SK-N-SH (cell line): Measurements from ENCODE around the gene RIN2. TPM values are rescaled to one million over a fixed set of nuclear protein-coding genes. Genes with fewer than 3 reads are reported as not detected.

Experiments
- CTCF ChIA-PET: fragments of 300-600, 350-600 bp; formaldehyde crosslinking; extraction: SDS; loops from one replicate; lab custom pipeline; 2021; lab: Yijun Ruan, JAX
- POLR2A ChIA-PET: fragments of 350-600 bp; sonication (Branson Sonifier 250); formaldehyde crosslinking; extraction: SDS; loops from one replicate; lab custom pipeline; 2020; ENCODE audit warnings: antibody characterized with exemption, inconsistent platforms; lab: Yijun Ruan, JAX
- DNase-seq: peaks from one replicate; pipeline ENCODE4 v3.0.0; 2012
- H2AFZ ChIP-seq: fragments of 200-600 bp; sonication (generic); 2 replicates; pipeline ENCODE4 v1.8.1; 2016; ENCODE audit warnings: antibody characterized with exemption, mild to moderate bottlenecking, low read depth
- H3F3A ChIP-seq: fragments of 200-600 bp; sonication (generic); replicated peaks from 2 replicates; pipeline ENCODE3; 2016; ENCODE audit warnings: antibody characterized with exemption, mild to moderate bottlenecking; ENCODE audit not compliant: insufficient read depth
- H3K27ac ChIP-seq, 2 experiments: fragments of 200-500 bp in 1 of 2; fragments of 200-600 bp in 1 of 2; sonication (Bioruptor generic) in 1 of 2; sonication (generic), shearing (Covaris generic) in 1 of 2; 2 replicates each; pipeline versions ENCODE4 v1.5.1 to v1.6.1; 2014 to 2016; ENCODE audit warnings: low read depth in 2 of 2, inconsistent platforms in 1 of 2, low read length in 1 of 2, mild to moderate bottlenecking in 1 of 2, mixed read lengths in 1 of 2
- H3K27me3 ChIP-seq: fragments of 200-600 bp; sonication (generic), shearing (Covaris generic); 2 replicates; pipeline ENCODE4 v1.6.1; 2016; ENCODE audit warnings: mixed run types; ENCODE audit not compliant: insufficient read depth
- H3K36me3 ChIP-seq, 2 experiments: fragments of 200-500 bp in 1 of 2; fragments of 200-600 bp in 1 of 2; sonication (Bioruptor generic) in 1 of 2; sonication (generic) in 1 of 2; replicated peaks in 1 of 2; 2 replicates each; pipeline versions ENCODE3 to v1.5.1; 2014 to 2016; ENCODE audit warnings: low read length in 1 of 2, mild to moderate bottlenecking in 1 of 2; ENCODE audit not compliant: insufficient read depth in 2 of 2, control insufficient read depth in 1 of 2
- H3K4me1 ChIP-seq, 2 experiments: fragments of 200-500 bp in 1 of 2; fragments of 200-600 bp in 1 of 2; sonication (Bioruptor generic) in 1 of 2; sonication (generic), shearing (Covaris generic) in 1 of 2; 2 replicates each; pipeline versions ENCODE4 v1.5.1 to v1.6.1; 2014 to 2016; ENCODE audit warnings: low read depth in 1 of 2, low read length in 1 of 2, mixed run types in 1 of 2; ENCODE audit not compliant: insufficient read depth in 2 of 2, control insufficient read depth in 1 of 2
- H3K4me2 ChIP-seq: fragments of 200-600 bp; sonication (generic), shearing (Covaris generic); 2 replicates; pipeline ENCODE4 v1.6.1; 2017; ENCODE audit warnings: mixed run types
- H3K4me3 ChIP-seq, 2 experiments: fragments of 200-500 bp in 1 of 2; fragments of 200-600 bp in 1 of 2; sonication (Bioruptor generic) in 1 of 2; sonication (generic), shearing (Covaris generic) in 1 of 2; 2 replicates each; pipeline versions ENCODE4 v1.5.1 to v1.8.1; 2014 to 2016; ENCODE audit warnings: low read depth in 2 of 2, inconsistent platforms in 1 of 2, low read length in 1 of 2, mild to moderate bottlenecking in 1 of 2, mixed read lengths in 1 of 2, moderate library complexity in 1 of 2
- H3K79me2 ChIP-seq: fragments of 200-600 bp; sonication (generic); 2 replicates; pipeline ENCODE4 v1.8.1; 2017; ENCODE audit warnings: mild to moderate bottlenecking; ENCODE audit not compliant: insufficient read depth
- H3K9ac ChIP-seq: fragments of 200-600 bp; sonication (generic); 2 replicates; pipeline ENCODE4 v1.6.1; 2017; ENCODE audit warnings: mixed run types
- H3K9me2 ChIP-seq: fragments of 200-600 bp; sonication (generic); 2 replicates; pipeline ENCODE4 v1.6.1; 2017; ENCODE audit warnings: mixed run types
- H3K9me3 ChIP-seq: fragments of 200-600 bp; sonication (generic); 2 replicates; pipeline ENCODE4 v1.6.1; 2017; ENCODE audit warnings: mixed run types, mild to moderate bottlenecking, moderate library complexity
- H4K20me1 ChIP-seq: fragments of 200-600 bp; sonication (generic); 2 replicates; pipeline ENCODE4 v1.6.1; 2017; ENCODE audit warnings: mild to moderate bottlenecking, mixed run types; ENCODE audit not compliant: insufficient read depth
- CTCF ChIP-seq: fragments of 200-600 bp; sonication (generic); IDR thresholded peaks from 2 replicates; pipeline ENCODE4 v1.6.1; 2017; ENCODE audit warnings: antibody characterized with exemption, mild to moderate bottlenecking, moderate library complexity
- EZH2phosphoT487 ChIP-seq: fragments of 200-600 bp; sonication (generic); IDR thresholded peaks from 2 replicates; pipeline ENCODE4 v1.6.1; 2017; ENCODE audit warnings: low read depth, mixed run types, mild to moderate bottlenecking, antibody characterized with exemption, moderate library complexity, borderline replicate concordance
- FOXM1 ChIP-seq: IDR thresholded peaks from 2 replicates; pipeline ENCODE4 v1.4.0; 2012; ENCODE audit warnings: low read depth, mild to moderate bottlenecking
- GATA2 ChIP-seq: sonication (generic); formaldehyde crosslinking; IDR thresholded peaks from 2 replicates; pipeline ENCODE4 v1.5.0; 2020; ENCODE audit warnings: mild to moderate bottlenecking, missing genetic modification reagents
- JUND ChIP-seq: IDR thresholded peaks from 2 replicates; pipeline ENCODE4 v1.4.0; 2012
- MAX ChIP-seq: IDR thresholded peaks from 2 replicates; pipeline ENCODE4 v1.4.0; 2012; ENCODE audit warnings: low read depth
- MEF2A ChIP-seq: IDR thresholded peaks from 2 replicates; pipeline ENCODE4 v1.4.0; 2012; ENCODE audit warnings: low read depth, borderline replicate concordance
- NFIC ChIP-seq: IDR thresholded peaks from 2 replicates; pipeline ENCODE4 v1.4.0; 2012; ENCODE audit warnings: borderline replicate concordance
- NRF1 ChIP-seq: IDR thresholded peaks from 2 replicates; pipeline ENCODE4 v1.6.1; 2012; ENCODE audit warnings: low read depth, mild to moderate bottlenecking, low read length
- PBX3 ChIP-seq: IDR thresholded peaks from 2 replicates; pipeline ENCODE4; 2012
- POLR2AphosphoS5 ChIP-seq: IDR thresholded peaks from 2 replicates; pipeline ENCODE4 v1.6.1; 2012; ENCODE audit warnings: low read depth, low read length
- SIN3A ChIP-seq: IDR thresholded peaks from 2 replicates; pipeline ENCODE4 v1.6.1; 2012; ENCODE audit warnings: low read depth, mild to moderate bottlenecking, low read length, moderate library complexity, borderline replicate concordance
- SMC3 ChIP-seq: IDR thresholded peaks from 2 replicates; pipeline ENCODE4 v1.6.1; 2012; ENCODE audit warnings: low read depth, low read length, improper control_type of control experiment
- TAF1 ChIP-seq: IDR thresholded peaks from 2 replicates; pipeline ENCODE4 v1.6.1; 2012; ENCODE audit warnings: low read depth, mild to moderate bottlenecking, low read length, moderate library complexity, borderline replicate concordance
- TCF12 ChIP-seq: IDR thresholded peaks from 2 replicates; pipeline ENCODE4 v1.4.0; 2012
- USF1 ChIP-seq: IDR thresholded peaks from 2 replicates; pipeline ENCODE4 v1.4.0; 2012; ENCODE audit warnings: low read depth, borderline replicate concordance
- YY1 ChIP-seq: IDR thresholded peaks from 2 replicates; pipeline ENCODE4 v1.4.0; 2012; ENCODE audit warnings: low read depth, mild to moderate bottlenecking
- ZBTB33 ChIP-seq: IDR thresholded peaks from 2 replicates; pipeline ENCODE4 v1.4.0; 2012; ENCODE audit warnings: low read depth, borderline replicate concordance
- WGBS: methylation state at CpG from one replicate; pipeline ENCODE4 v1.1.6; 2017; ENCODE audit warnings: low lambda C conversion rate; 5-methylcytosine and 5-hydroxymethylcytosine counted together
- polyA plus RNA-seq, 3 experiments: library from polyadenylated mRNA; depleted of rRNA; stranded (reverse); fragments of >200 nt; gene quantifications; 2 replicates each; pipeline ENCODE4 v1.2.3, GENCODE V29; 2012

The RIN2 gene
- polyA plus RNA-seq, 1 of the 3 experiments (the other 2 are of a cell fraction), result 6.8 TPM

- peaks cover 9% of the 10 kb centered on the region; the same call in 1 of the 2 replicates for H4K20me1 ChIP-seq
- ChIA-PET CTCF (interaction anchor here (0.7 to 0.8 kb wide), 2 partner anchors 15 to 21 kb away, joined by 3 read pairs; no protein-coding TSS in a partner anchor), POLR2A (no interaction called here)
- no peak overlapping the region for H3K4me2 ChIP-seq
- peaks cover 14% of the 10 kb centered on the region; the same call in 1 of the 2 replicates for H3K79me2 ChIP-seq
- no peak overlapping the region for H3K4me3 ChIP-seq
- H3K27ac ChIP-seq, result no peak overlapping the region
- peaks cover 9 to 17% of the 10 kb centered on the region in 2 experiments for H3K4me1 ChIP-seq
- H3K9me3 ChIP-seq, result no peaks in the 10 kb centered on the region
- no peaks in the 10 kb centered on the region for H3F3A ChIP-seq
- H3K9me2 ChIP-seq, result no peaks in the 10 kb centered on the region
- no peak overlapping the region for H2AFZ ChIP-seq
- TF ChIP-seq SMC3 (no peak), PBX3 (no peak), NRF1 (no peak), MAX (no peak), YY1 (no peak), SIN3A (no peak), TAF1 (no peak), POLR2AphosphoS5 (no peak), USF1 (no peak), GATA2 (CRISPR knock-in tag) (no peak), TCF12 (no peak), CTCF (no peak), EZH2phosphoT487 (no peak)
- peaks cover 0 to 2% of the 10 kb centered on the region in 2 experiments for H3K36me3 ChIP-seq
- no peak overlapping the region for H3K9ac ChIP-seq
- DNase-seq, result no peak
- no peaks in the 10 kb centered on the region for H3K27me3 ChIP-seq
These were observed 3.3 kb downstream of the RIN2 start for GRCh38 chr20:19761326-19761725.

- H3F3A ChIP-seq, result no peaks in the 10 kb centered on the region
- H3K27me3 ChIP-seq, result no peaks in the 10 kb centered on the region
- H4K20me1 ChIP-seq, result peaks cover 9% of the 10 kb centered on the region; the same call in 1 of the 2 replicates
- DNase-seq, result no peak
- H3K36me3 ChIP-seq, result peaks cover 0 to 2% of the 10 kb centered on the region in 2 experiments
- H3K27ac ChIP-seq, result no peak overlapping the region
- no peaks in the 10 kb centered on the region for H3K9me2 ChIP-seq
- no peak overlapping the region for H3K4me3 ChIP-seq
- H3K9ac ChIP-seq, result no peak overlapping the region
- peaks cover 6 to 15% of the 10 kb centered on the region in 2 experiments for H3K4me1 ChIP-seq
- H2AFZ ChIP-seq, result no peak overlapping the region
- no peak overlapping the region for H3K4me2 ChIP-seq
- ChIA-PET POLR2A (no interaction called here), CTCF (interaction anchor here (0.7 to 0.8 kb wide), 2 partner anchors 14 to 21 kb away, joined by 3 read pairs; no protein-coding TSS in a partner anchor)
- peaks cover 14% of the 10 kb centered on the region; the same call in 1 of the 2 replicates for H3K79me2 ChIP-seq
- H3K9me3 ChIP-seq, result no peaks in the 10 kb centered on the region
- WGBS, result 95% methylated on average over 2 of the region's 2 CpGs
- TF ChIP-seq MEF2A (no peak), SMC3 (no peak), NRF1 (no peak), NFIC (no peak), FOXM1 (no peak), CTCF (no peak), ZBTB33 (no peak), JUND (no peak)
These were observed 3.8 kb downstream of the RIN2 start for GRCh38 chr20:19761841-19762240.
